GM12878 (cell line): ENCODE measurements around the gene CHMP4A. TPM values are rescaled to one million over a fixed set of nuclear protein-coding genes. Genes with fewer than 3 reads are reported as not detected.

Experiments used
- ATAC-seq: fragments of 200-7000 bp; cut with Tn5 transposase; 3 replicates; pipeline ENCODE4 v1.9.1; 2020; ENCODE audit warnings: mild to moderate bottlenecking, moderate library complexity
- BruUV-seq: library from RNA; stranded (reverse); fragments of 400-500 nt; replicated peaks from 2 replicates; lab custom pipeline; 2021; lab: Mats Ljungman, UMichigan
- CTCF ChIA-PET: fragments of 300-600 bp; sonication (Branson Sonifier 250); formaldehyde crosslinking; extraction: SDS; loops from one replicate; lab custom pipeline; 2021; ENCODE audit warnings: inconsistent platforms; lab: Yijun Ruan, JAX
- POLR2A ChIA-PET: fragments of 350-600 bp; formaldehyde crosslinking; extraction: SDS; loops from one replicate; lab custom pipeline; 2021; ENCODE audit warnings: inconsistent platforms; lab: Charles Lee
- RAD21 ChIA-PET: fragments of 300-600 bp; sonication (Branson Sonifier 250); formaldehyde crosslinking; loops from one replicate; lab custom pipeline; 2023; ENCODE audit warnings: antibody characterized with exemption; ENCODE audit not compliant: unreplicated experiment; lab: Charles Lee
- SMC1A ChIA-PET: fragments of 300-600 bp; sonication (Branson Sonifier 250); formaldehyde crosslinking; loops from one replicate; lab custom pipeline; 2023; ENCODE audit not compliant: unreplicated experiment, uncharacterized antibody; lab: Charles Lee
- DNase-seq: peaks from one replicate; pipeline ENCODE4 v3.0.0-alpha.2; 2011; ENCODE audit warnings: low read depth, low spot score
- FAIRE-seq: peaks from 3 replicates; lab custom pipeline; 2011; peaks lifted over from hg19 to GRCh38; lab: Jason Lieb, UNC
- H2AFZ ChIP-seq: 2 replicates; pipeline ENCODE4 v1.6.0; 2011; ENCODE audit warnings: low read depth, low read length, control low read depth; ENCODE audit not compliant: control insufficient read depth
- H3K27ac ChIP-seq: 2 replicates; pipeline ENCODE4 v1.5.1; 2011; ENCODE audit warnings: control low read depth; ENCODE audit not compliant: control insufficient read depth, insufficient read depth
- H3K27me3 ChIP-seq, 2 experiments: replicated peaks in 1 of 2; 2 replicates each; pipeline versions ENCODE4 v1.6.0 to v1.6.1; 2011; ENCODE audit warnings: low read length in 1 of 2; ENCODE audit not compliant: control insufficient read depth in 2 of 2, insufficient read depth in 2 of 2
- H3K36me3 ChIP-seq, 2 experiments: 2 replicates each; pipeline ENCODE4 v1.5.1; 2011; ENCODE audit warnings: low read length in 1 of 2; ENCODE audit not compliant: control insufficient read depth in 2 of 2, insufficient read depth in 2 of 2
- H3K4me1 ChIP-seq: 2 replicates; pipeline ENCODE4 v1.6.1; 2011; ENCODE audit warnings: mild to moderate bottlenecking, low read length, moderate library complexity, mixed read lengths; ENCODE audit not compliant: control insufficient read depth, insufficient read depth
- H3K4me2 ChIP-seq: 2 replicates; pipeline ENCODE4 v1.6.0; 2011; ENCODE audit warnings: control low read depth; ENCODE audit not compliant: control insufficient read depth, insufficient read depth
- H3K4me3 ChIP-seq: fragments of 200-600 bp; sonication (generic); 2 replicates; pipeline ENCODE4 v1.5.1; 2016
- H3K79me2 ChIP-seq: 2 replicates; pipeline ENCODE4 v1.6.0; 2011; ENCODE audit warnings: low read length; ENCODE audit not compliant: control insufficient read depth, insufficient read depth
- H3K9ac ChIP-seq: 2 replicates; pipeline ENCODE4 v1.8.0; 2011; ENCODE audit warnings: low read length, control low read depth, mixed read lengths; ENCODE audit not compliant: control insufficient read depth, insufficient read depth
- H3K9me3 ChIP-seq: replicated peaks from 3 replicates; pipeline ENCODE4 v1.5.1; 2011; ENCODE audit warnings: mild to moderate bottlenecking, low read length; ENCODE audit not compliant: control insufficient read depth, insufficient read depth
- H4K20me1 ChIP-seq: 2 replicates; pipeline ENCODE4 v1.6.0; 2011; ENCODE audit not compliant: control insufficient read depth, insufficient read depth
- DPF2 ChIP-seq: fragments of 450-650 bp; IDR thresholded peaks from 2 replicates; pipeline ENCODE4 v1.6.1; 2017; ENCODE audit warnings: mild to moderate bottlenecking
- FOXK2 ChIP-seq: fragments of 450-650 bp; IDR thresholded peaks from 2 replicates; pipeline ENCODE4 v1.6.1; 2017; ENCODE audit warnings: mild to moderate bottlenecking, moderate library complexity
- MEF2A ChIP-seq: IDR thresholded peaks from 2 replicates; pipeline ENCODE4 v1.6.1; 2011; ENCODE audit warnings: low read depth, mild to moderate bottlenecking, low read length, moderate library complexity; ENCODE audit not compliant: insufficient read depth
- STAT1 ChIP-seq: fragments of 450-650 bp; conservative IDR thresholded peaks from 2 replicates; pipeline ENCODE4 v1.6.1; 2014; ENCODE audit warnings: antibody characterized with exemption, mild to moderate bottlenecking
- WGBS: methylation state at CpG from one replicate; pipeline ENCODE4 v1.1.6; 2016; ENCODE audit warnings: low lambda C conversion rate; ENCODE audit not compliant: insufficient replicate concordance, insufficient coverage; ENCODE audit errors: missing lambda C conversion rate; 5-methylcytosine and 5-hydroxymethylcytosine counted together
- in situ Hi-C: fragments of 300-500 bp; cut with MboI; formaldehyde crosslinking; loops from 9 replicates; pipeline ENCODE4 v1.14.3; 2018; ENCODE audit warnings: mixed read lengths
- intact Hi-C: fragments of 100-400 bp; cut with micrococcal nuclease; formaldehyde crosslinking; loops from one replicate; pipeline ENCODE4 v1.14.2; 2022; ENCODE audit not compliant: unreplicated experiment
- polyA plus RNA-seq, 11 experiments: library from polyadenylated mRNA; depleted of rRNA in 4 of 11; unstranded in 6 of 11; stranded (reverse) in 5 of 11; fragments of >200 nt; fragmentation: Nextera tagmentation in 4 of 11; fragmentation: Illumina TruSeq in 1 of 11; extraction: Ambion mirVana in 4 of 11; extraction: Trizol in 1 of 11; gene quantifications; 1 replicate in 1 of 11; 2 replicates in 10 of 11; pipeline versions ENCODE4 v1.2.1 to v1.2.3, GENCODE V29; 2011 to 2016; ENCODE audit warnings: inconsistent platforms in 2 of 11, missing spikeins in 2 of 11, low read depth in 1 of 11
- total RNA-seq, 4 experiments: library from RNA; depleted of rRNA in 3 of 4; stranded (reverse); fragments of >200 nt in 3 of 4; fragmentation: Illumina TruSeq in 1 of 4; extraction: Trizol in 1 of 4; gene quantifications; 2 replicates each; pipeline versions ENCODE4 v1.2.1 to v1.2.3, GENCODE V29; 2013 to 2021

CHMP4A gene
- total and polyA plus RNA-seq, 10 of the 15 experiments (the other 5 are each of a cell fraction or from before 2014, with no cell fraction given) = 35.5 to 151 (median 84.7) TPM

DNA sequence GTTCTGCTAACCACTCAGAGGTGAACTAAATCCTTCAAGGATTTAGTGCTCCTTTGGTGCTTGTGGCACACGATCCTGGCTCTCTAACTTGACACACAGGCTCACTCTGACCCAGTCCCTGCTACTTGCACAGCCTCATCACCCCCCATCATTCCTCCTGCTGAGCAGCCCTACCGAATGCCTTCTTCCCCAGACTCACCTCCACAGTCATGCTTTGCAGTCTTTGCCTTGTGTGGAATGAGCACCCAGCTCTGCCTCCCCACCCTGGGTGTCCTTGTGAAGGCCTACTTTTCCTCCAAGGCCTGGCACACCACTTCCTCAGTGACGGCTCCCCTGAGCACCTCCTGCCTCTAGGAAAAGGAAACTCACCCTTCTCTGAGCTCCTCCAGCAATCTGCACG, 37.1 kb upstream of the CHMP4A start:
- Histone ChIP-seq H3K36me3 (peaks cover 0 to 3% of the 10 kb centered on the region in 2 experiments; a peak in 2 of 4 replicates), H3K4me3 (no peak overlapping the region), H3K9me3 (no peaks in the 10 kb centered on the region), H3K27me3 (no peaks in the 10 kb centered on the region), H4K20me1 (no peaks in the 10 kb centered on the region), H3K4me1 (peaks cover 38% of the 10 kb centered on the region), H3K79me2 (no peaks in the 10 kb centered on the region), H3K9ac (peak overlapping the region; percentile 5; the same call in 1 of the 2 replicates), H3K27ac (peak overlapping the region; percentile 13), H2AFZ (peak overlapping the region; percentile 43; the same call in 1 of the 2 replicates), H3K4me2 (0 out of 2 replicates have a peak overlapping the region, but pooled peaks have one; percentile 21)
- in situ Hi-C loops = no loop called here
- BruUV-seq = no TSS peak
- intact Hi-C loops = no loop called here
- FAIRE-seq (no peak), DNase-seq (no peak), ATAC-seq (no peak)
- RAD21 ChIA-PET = interaction anchor here (1.3 to 1.9 kb wide), 2 partner anchors 8 to 47 kb away, joined by 5 to 7 read pairs; partner anchors contain the start of gene TINF2
- TF ChIP-seq DPF2 (no peak), STAT1 (no peak), FOXK2 (0 out of 2 replicates have a peak, but pooled peaks have one; percentile 7), MEF2A (no peak)
- CTCF ChIA-PET = interaction anchor here (1.1 to 3.3 kb wide), 5 partner anchors 20 to 116 kb away, joined by 3 to 21 read pairs (median 4); partner anchors contain the start of gene CIDEB
- POLR2A ChIA-PET = interaction anchor here (0.6 to 3.4 kb wide), 4 partner anchors 12 to 35 kb away, joined by 3 to 18 read pairs (median 3); partner anchors contain the start of genes MDP1 and RABGGTA
- SMC1A ChIA-PET = interaction anchor here (1.2 to 1.8 kb wide), 4 partner anchors 15 to 47 kb away, joined by 3 to 9 read pairs (median 5); partner anchors contain the start of gene RABGGTA
- 55% methylated on average over 4 of the region's 4 CpGs for WGBS
